Bronchial epithelial cell (primary cell): ENCODE measurements around the gene DDX11. TPM values are rescaled to one million over a fixed set of nuclear protein-coding genes. Genes with fewer than 3 reads are reported as not detected.
"Not testable (repeated sequence)": the region's sequence is repeated elsewhere in the genome, so short reads cannot be mapped to it uniquely, and the experiment has no call there.

ENCODE experiments used
- DNase-seq: peaks from one replicate; pipeline ENCODE4 v3.0.0-alpha.2; 2010; ENCODE audit warnings: low read depth
- FAIRE-seq: peaks from 2 replicates; lab custom pipeline; 2011; peaks lifted over from hg19 to GRCh38; lab: Jason Lieb, UNC
- H3K27me3 ChIP-seq: 2 replicates; pipeline ENCODE4 v1.5.1; 2011; ENCODE audit warnings: low read length; ENCODE audit not compliant: control insufficient read depth, insufficient read depth
- H3K36me3 ChIP-seq: 2 replicates; pipeline ENCODE4 v1.5.1; 2011; ENCODE audit warnings: low read length; ENCODE audit not compliant: control insufficient read depth, insufficient read depth
- H3K4me3 ChIP-seq: 2 replicates; pipeline ENCODE4 v1.5.1; 2011; ENCODE audit warnings: mild to moderate bottlenecking, low read depth, low read length, control low read depth
- total RNA-seq: library from RNA; depleted of rRNA; stranded (reverse); fragments of >200 nt; gene quantifications from 2 replicates; pipeline ENCODE4 v1.2.1, GENCODE V29; 2014
- TF ChIP-seq, protein P1 (sequence below): IDR thresholded peaks from 2 replicates; pipeline ENCODE4 v1.5.1; 2011; ENCODE audit warnings: mild to moderate bottlenecking, moderate library complexity, low read length, control low read depth, inconsistent platforms; ENCODE audit not compliant: insufficient read depth, severe bottlenecking

The DDX11 gene
- total RNA-seq, 1 donor from 2014 or later = 17.1 TPM

DNA sequence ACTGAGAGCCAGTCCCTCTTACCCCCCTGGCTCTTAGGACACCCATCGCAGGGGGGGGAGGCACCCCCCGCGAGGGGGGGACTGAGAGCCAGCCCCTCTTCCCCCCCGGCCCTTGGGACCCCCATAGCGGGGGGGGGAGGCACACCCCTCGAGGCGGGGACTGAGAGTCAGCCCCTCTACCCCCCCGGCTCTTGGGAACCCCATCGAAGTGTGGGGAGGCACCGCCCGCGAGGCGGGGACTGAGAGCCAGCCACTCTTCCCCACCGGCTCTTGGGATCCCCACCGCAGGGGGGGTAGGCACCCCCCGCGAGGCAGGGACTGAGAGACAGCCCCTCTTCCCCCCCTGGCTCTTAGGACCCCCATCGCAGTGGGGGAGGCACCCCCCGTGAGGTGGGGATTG is 48.8 kb downstream of the DDX11 start:
- Histone ChIP-seq H3K27me3 (peaks cover 14% of the 10 kb centered on the region), H3K36me3 (no peaks in the 10 kb centered on the region), H3K4me3 (no peak overlapping the region)
- FAIRE-seq (no peak), DNase-seq (no peak)
- TF ChIP-seq, protein P1, sequence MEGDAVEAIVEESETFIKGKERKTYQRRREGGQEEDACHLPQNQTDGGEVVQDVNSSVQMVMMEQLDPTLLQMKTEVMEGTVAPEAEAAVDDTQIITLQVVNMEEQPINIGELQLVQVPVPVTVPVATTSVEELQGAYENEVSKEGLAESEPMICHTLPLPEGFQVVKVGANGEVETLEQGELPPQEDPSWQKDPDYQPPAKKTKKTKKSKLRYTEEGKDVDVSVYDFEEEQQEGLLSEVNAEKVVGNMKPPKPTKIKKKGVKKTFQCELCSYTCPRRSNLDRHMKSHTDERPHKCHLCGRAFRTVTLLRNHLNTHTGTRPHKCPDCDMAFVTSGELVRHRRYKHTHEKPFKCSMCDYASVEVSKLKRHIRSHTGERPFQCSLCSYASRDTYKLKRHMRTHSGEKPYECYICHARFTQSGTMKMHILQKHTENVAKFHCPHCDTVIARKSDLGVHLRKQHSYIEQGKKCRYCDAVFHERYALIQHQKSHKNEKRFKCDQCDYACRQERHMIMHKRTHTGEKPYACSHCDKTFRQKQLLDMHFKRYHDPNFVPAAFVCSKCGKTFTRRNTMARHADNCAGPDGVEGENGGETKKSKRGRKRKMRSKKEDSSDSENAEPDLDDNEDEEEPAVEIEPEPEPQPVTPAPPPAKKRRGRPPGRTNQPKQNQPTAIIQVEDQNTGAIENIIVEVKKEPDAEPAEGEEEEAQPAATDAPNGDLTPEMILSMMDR = no peak

- H3K27me3 ChIP-seq = not testable (repeated sequence)
Observed at GRCh38 chr12:31124158-31124557, 50.5 kb downstream of the DDX11 start.

GRCh38 chr12:31125171-31125570 is 51.5 kb downstream of the DDX11 start:
- H3K36me3 ChIP-seq, FAIRE-seq, H3K4me3 ChIP-seq, H3K27me3 ChIP-seq, DNase-seq: not testable (repeated sequence)

More at GRCh38 chr12:31124158-31124557, 50.5 kb downstream of the DDX11 start:
- not testable (repeated sequence) for DNase-seq, H3K36me3 ChIP-seq, FAIRE-seq, H3K4me3 ChIP-seq

DNA sequence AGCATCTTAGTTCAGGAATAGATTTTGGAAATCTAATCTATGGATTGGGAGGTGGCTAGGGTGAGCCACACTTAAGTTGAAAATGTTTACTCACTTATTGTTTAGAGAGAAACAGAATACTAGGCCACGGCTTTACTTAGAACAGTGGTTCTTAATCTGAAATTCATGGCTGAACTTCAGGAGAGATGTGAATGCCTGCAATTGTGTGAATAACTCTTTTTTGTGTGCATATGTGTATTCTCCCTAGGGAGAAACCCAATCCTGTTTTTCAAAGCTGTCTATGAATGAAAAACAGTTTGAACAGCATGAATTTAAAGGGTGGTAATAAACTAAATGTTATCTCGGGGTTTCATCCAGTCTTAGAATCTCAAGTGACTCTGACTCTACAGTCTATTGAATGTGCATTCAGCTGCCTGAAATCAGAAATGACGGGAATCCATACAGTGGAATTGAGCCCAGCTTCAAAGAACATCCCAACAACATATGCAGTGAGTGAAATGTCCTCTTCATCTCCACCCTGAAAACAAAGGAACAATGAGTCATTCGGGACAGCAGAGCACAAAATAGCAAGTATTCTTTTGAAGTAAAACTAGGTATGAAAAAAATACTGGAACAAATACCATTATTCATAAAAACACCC is 53.7 kb downstream of the DDX11 start:
- DNase-seq, H3K4me3 ChIP-seq, H3K36me3 ChIP-seq, H3K27me3 ChIP-seq: not testable (repeated sequence)
- FAIRE-seq = peak; percentile 99

- DNase-seq, H3K4me3 ChIP-seq, FAIRE-seq, H3K36me3 ChIP-seq, H3K27me3 ChIP-seq: not testable (repeated sequence)
Observed at GRCh38 chr12:31136581-31136980, 62.9 kb downstream of the DDX11 start.

DNA sequence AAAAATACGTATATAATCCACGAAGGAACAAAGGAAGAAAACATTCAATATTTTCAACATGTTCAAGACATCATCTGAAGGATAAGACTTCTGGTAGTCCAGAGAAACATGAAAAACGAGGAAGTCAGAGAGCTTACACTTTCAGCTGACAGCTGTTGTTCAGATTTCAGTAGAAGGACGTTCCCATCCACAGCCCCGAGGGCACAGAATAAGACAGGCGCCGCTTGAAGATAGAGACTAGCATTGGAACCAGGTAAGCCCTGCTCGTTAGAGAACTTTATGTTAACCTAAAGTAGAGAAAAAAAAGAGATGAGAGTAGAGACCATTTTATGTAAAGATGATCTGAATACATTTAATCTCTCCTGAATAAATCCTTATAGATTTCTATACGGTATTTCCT is 71.1 kb downstream of the DDX11 start:
- not testable (repeated sequence) for H3K4me3 ChIP-seq, H3K36me3 ChIP-seq, FAIRE-seq, H3K27me3 ChIP-seq, DNase-seq

- DNase-seq, H3K4me3 ChIP-seq: not testable (repeated sequence)
- peak; percentile 95 for FAIRE-seq
Observed at GRCh38 chr12:31145296-31145695, 71.6 kb downstream of the DDX11 start.

GRCh38 chr12:31147415-31147814 is 73.8 kb downstream of the DDX11 start:
- not testable (repeated sequence) for FAIRE-seq

More at GRCh38 chr12:31145296-31145695, 71.6 kb downstream of the DDX11 start:
- H3K36me3 ChIP-seq, H3K27me3 ChIP-seq: not testable (repeated sequence)

DNA sequence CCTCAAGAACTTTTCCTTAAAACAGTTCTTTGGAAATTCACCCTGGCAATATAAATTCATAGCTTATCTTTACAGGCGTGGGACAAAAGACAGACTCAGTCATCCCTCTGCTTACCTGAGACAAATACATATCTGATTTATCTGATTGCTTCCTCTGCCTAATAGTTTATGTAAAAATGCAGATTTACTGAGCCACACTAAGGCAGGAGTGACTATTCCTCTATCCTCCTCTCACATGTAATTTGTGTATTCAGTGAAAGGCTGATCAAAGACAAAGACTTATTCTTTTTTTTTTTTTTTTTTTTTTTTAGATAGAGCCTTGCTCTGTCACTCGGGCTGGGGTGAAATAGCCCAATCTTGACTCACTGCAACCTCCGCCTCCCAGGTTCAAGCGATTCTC is 77.1 kb downstream of the DDX11 start:
- not testable (repeated sequence) for H3K36me3 ChIP-seq, H3K27me3 ChIP-seq, FAIRE-seq, H3K4me3 ChIP-seq, DNase-seq

More at GRCh38 chr12:31147415-31147814, 73.8 kb downstream of the DDX11 start:
- not testable (repeated sequence) for H3K27me3 ChIP-seq, DNase-seq, H3K36me3 ChIP-seq, H3K4me3 ChIP-seq

Other genes with a start within 250 kb of the DDX11 start
- gene TSPAN11, start 147.1 kb upstream of the DDX11 start, total RNA-seq = under 0.01 TPM in 1 of 2 replicates, not detected in the other